NCI-H524 treated with DMSO at 0.1 percent for 48 hours (cell line): ENCODE results near the gene KANSL1L.
"Not testable (repeated sequence)": the region's sequence is repeated elsewhere in the genome, so short reads cannot be mapped to it uniquely, and the experiment has no call there.

Experiments used
- DNase-seq: peaks from one replicate; lab custom pipeline; 2025; lab: John Stamatoyannopoulos, UW

Gene KANSL1L, protein sequence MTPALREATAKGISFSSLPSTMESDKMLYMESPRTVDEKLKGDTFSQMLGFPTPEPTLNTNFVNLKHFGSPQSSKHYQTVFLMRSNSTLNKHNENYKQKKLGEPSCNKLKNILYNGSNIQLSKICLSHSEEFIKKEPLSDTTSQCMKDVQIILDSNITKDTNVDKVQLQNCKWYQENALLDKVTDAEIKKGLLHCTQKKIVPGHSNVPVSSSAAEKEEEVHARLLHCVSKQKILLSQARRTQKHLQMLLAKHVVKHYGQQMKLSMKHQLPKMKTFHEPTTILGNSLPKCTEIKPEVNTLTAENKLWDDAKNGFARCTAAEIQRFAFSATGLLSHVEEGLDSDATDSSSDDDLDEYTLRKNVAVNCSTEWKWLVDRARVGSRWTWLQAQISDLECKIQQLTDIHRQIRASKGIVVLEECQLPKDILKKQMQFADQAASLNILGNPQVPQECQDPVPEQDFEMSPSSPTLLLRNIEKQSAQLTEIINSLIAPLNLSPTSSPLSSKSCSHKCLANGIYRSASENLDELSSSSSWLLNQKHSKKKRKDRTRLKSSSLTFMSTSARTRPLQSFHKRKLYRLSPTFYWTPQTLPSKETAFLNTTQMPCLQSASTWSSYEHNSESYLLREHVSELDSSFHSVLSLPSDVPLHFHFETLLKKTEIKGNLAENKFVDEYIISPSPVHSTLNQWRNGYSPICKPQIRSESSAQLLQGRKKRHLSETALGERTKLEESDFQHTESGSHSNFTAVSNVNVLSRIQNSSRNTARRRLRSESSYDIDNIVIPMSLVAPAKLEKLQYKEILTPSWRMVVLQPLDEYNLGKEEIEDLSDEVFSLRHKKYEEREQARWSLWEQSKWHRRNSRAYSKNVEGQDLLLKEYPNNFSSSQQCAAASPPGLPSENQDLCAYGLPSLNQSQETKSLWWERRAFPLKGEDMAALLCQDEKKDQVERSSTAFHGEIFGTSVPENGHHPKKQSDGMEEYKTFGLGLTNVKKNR

DNA sequence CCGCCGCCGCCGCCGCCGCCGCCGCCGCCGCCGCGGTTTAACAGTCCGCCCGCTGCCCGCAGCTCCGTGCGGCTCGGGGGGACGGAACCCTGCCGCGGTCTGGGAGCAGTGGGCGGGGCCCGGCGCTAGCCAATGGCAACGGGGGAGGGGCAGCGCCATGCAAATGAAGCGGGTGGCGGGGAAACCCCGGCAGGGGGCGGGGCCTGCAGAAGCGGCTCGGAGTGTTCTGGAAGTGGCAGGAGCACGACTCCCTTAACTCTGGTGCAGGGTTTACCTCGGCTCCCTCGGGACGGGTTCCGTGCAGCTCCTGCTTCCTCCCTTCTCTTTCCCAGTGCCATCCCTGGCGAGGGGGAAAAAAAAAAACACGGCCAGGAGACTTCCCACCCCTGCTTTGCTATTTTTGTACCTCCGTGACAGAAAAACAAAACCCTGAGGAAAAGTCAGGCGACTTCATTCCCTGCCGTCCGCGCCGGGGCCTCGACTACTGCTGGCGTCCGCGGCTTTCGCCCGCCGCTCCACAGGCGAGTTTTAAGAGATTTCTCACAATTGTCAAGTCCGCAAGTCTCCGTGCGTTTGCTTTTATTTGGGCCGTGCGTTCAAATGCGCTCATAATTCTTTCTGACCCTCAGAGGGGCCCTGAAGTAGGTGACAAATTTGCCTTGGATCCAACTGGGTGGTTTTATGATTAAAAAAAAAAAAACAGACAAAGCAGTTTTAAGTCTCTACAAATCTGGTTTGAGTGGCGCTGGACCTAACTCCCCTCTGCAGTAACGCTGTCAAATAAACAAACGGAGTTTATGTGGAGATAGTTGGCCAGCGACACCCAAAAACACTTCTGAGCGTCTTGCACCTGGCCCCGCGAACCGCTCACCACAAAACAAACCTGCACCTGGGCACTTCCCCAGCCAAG is at the start of gene KANSL1L:
KANSL1L (minus strand) TSS at position 101 of the 910 bp plus-strand sequence. CDS start 16,827 bp downstream, outside the sequence.
- peak; percentile 81 for DNase-seq

DNA sequence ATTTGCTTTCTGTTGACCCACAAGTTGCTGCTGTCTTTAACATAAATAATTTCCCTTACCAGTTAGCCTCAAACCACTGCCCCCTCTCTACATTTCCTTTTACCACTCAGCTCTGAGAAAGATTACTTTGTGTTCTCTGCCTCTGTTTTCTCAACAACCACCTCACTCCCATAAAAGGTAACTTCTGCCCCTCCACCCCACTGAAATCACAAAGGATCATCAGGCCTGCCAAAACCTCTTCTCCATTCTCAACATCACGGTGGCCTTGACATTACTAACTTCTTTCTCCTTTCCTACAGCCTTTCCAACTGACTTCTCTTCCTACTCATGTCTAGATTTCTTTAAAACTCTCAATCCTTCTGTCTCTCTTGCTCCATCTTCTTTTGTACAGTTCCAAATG is 43.9 kb upstream of the KANSL1L start:
- no peak for DNase-seq

DNA sequence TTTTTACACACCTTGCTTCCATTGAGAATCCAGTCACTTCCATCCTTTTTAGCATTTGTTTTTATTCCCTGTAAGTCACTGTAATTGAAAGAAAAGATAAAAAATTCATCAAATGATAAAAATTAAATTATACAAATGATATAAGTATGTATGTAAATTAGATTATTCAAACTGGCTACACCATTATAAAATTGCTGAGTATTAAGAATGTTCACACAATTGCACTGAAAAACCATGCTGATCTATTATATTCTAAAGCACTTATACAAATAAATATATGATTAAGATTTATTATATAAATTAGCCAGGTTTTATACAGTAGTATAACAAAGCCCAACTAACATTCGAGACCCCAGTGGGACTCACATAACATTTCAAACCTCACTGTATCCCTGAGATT is 39.0 kb upstream of the KANSL1L start:
- DNase-seq: no peak

DNA sequence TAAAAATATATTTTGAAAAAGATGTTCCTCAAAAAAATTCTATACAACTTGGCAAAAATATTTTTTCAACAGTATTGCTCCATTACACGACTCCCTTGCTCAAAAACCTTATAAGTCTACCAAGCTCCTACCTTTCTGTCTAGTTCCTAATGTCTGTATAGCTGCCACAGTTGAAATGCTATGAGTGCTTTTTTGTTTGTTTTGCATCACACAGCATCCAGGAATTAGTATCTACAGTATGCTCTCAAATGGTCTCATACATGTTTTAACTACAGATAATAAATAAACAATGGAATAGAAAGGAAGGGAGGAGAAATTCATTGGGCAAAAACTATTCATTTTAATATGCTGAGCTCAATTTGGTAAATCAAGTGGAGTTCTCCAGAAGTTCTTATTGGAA is 36.7 kb upstream of the KANSL1L start:
- DNase-seq: no peak

DNA sequence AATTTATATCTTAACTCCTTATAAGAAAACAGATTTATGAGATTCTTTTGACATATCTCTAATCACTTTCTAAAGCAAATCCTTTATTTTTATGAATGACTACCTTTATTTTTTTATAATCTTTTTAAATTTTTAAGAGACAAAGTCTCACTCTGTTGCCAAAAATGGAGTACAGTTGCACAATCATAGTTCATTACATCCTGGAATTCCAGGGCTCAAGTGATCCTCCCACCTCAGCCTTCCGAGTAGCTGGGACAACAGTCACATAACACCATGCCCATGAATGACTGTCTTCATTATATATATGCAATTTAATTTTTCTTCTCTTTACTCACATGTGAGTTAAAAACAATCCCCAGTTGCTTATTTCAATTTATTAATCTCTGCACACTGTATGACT is 32.3 kb upstream of the KANSL1L start:
- DNase-seq: no peak

DNA sequence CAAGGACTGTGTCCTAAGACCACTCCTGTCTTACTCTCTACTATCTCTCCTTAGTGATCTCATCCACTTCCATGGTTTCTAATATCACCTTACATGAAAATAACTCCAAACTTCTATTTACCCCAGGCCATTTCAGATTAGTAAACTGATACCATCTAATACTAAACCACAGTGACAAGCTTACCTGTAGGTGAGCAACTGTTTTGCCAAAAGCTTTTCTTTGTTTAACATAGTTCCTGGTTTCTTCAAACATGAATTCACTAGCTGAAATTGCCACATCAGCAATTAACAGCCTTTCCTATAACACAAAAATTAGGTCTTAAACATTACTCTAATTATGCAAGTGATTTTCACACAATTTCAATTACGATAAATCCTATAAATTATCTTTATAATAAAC is 31.9 kb upstream of the KANSL1L start:
- DNase-seq: no peak

DNA sequence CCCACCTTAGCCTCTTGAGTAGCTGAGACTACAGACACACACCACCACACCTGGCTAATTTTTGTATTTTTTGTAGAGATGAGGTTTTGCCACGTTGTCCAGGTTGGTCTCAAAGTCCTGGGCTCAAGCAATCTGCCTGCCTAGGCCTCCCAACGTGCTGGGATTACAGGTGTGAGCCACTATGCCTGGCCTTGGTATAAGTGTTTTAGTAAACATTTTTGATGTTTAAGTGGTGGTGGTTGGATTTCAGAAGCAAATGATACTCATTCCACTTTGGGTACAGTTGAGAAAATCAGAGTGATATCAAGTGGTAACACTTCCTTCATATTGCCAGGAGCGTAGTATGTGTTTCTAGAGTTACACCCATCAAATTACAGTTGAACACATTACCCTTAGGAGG is 28.6 kb upstream of the KANSL1L start:
- DNase-seq: no peak

DNA sequence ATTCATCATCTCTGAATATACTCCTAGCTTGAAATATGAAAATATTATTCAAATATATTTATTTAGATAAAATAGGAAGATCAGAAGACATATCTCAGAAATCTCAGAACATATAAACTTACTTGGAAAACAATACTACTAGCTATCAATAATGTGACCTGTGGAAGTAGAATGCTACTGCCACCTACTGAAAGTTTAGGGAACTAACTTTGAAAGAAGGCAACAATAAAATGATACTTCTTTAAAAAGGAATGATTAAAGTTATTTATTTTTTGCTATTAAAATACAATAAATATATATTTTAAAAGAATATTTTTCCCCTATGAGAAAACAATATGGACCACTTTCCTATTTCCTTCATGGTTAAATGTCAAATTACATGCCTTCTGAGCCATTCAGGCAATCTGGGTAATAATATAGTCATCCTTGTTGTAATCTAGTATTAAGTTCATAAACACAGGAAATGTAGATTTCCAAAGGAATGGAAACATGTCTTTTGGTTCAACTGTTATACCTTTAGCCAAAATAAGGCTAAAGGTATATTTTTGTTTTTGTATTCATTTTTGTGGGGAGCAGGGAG is 28.1 kb upstream of the KANSL1L start:
- no peak for DNase-seq

DNA sequence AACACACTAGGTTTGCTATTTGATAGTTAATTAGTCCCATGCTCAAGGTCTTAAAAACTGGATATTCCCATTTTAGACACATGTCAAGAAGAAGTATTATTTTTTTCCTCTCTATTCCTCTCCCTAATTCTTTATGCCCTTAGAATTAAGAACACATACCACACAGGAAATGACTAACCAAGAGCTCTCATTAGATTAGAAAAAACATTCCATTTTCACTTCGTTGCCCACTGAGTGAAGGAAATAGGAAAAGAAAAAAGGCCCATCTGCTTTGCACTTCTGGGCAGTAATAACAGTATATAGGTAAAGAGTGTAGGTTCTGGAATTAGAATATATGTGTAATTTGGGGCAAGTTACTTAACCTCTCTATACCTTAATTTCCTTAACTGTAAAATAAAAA is 27.1 kb upstream of the KANSL1L start:
- DNase-seq: no peak

DNA sequence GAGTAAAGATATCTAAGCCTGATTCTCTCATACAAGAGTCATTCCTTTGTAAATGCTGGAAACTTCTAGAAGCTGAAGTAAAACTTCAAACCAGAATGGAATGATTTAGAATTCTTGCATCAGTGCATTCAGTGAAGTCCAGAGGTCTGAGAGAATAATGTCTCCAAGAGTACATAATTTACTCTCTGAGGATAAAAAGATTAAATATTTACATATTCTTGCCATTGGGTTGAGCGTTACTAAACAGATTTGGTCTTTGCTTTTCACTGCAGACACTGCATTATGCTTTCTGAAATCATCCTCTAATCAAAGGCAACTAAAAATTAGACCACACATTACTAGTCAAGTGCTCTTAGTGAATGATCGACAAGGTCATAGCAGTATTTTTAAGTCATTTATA is 26.5 kb upstream of the KANSL1L start:
- no peak for DNase-seq

DNA sequence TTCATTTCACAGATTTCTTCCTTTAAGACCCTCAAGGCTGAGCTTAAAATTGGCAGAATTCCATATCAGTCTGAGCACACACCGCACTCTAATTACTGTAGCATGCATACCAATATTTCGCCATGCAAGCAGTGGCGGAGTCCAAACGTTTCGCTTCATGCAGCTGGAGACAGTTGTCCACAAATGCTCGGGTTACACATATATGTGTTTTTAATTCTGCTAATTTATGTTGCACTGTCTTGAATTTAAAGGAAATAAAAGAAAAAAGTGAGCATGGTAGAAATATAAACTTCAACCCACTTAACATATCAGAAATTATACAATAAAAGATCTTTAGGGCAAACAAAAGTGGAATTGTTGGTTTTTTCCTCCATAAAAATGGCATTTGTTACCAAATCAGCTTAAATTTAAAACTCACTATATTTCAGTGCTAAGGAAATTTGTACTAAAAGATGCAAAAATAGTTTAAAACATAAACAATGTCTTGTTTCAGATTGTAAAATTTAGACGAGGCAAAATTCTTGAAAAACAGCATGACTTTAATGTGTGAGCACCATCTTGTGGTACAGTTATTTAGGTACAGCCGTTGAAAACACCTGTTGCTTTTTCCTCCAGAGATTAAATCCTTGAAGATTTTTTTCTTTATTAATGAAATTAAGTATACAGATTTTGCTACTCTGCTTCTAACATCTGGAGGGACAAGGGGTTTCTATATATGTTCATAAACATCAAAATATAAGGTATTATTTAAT is 24.1 kb upstream of the KANSL1L start:
- DNase-seq: no peak

DNA sequence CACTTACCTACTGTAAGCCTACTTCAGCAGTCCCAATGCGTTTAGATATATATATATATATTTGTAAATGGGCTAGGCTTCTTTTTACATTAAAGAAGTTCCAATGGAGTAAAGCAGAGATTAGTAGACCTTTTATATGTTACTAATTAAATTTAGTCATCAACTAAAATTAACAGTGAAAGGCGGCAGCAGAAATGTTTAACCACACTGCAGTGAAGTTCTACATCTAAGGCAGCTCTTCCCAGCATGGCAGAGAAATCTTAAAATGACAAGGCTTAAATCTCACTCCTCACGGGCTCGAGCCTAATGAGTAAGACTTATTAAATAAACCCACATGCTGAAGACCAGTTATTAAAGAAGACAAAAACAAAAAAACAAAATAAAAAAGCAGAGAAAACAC is 19.1 kb upstream of the KANSL1L start:
- DNase-seq: no peak

DNA sequence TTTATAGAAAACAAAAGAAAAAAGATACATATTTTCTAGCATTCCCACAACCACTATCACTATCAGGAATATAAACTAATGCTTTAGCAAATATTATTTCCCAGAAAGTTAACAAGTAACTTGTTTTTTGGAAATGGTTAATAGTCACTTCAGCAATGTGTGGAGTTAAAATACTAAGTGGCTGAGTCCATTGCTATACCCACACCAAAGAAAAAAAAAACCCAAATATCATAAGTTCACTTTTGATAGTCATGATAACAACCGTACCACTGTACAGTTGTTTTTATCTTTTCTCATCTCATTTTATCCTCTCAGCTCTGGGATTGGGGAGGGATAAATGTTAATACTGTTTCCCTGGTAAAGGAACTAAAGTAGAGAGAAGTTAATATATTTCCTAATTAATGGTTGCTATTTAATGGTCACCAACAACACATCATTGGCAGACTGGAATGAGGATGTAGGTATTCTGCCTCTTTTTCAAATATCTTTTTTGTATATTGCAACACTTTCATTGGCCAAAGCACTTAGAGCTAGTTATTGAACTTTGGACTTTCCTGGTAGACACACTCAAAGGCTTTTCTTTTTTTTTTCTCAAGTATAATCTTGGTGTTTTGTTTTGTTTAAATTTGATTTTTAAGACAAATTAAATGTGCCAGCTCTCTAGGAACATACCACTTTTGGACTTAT is 18.4 kb upstream of the KANSL1L start:
- no peak for DNase-seq

DNA sequence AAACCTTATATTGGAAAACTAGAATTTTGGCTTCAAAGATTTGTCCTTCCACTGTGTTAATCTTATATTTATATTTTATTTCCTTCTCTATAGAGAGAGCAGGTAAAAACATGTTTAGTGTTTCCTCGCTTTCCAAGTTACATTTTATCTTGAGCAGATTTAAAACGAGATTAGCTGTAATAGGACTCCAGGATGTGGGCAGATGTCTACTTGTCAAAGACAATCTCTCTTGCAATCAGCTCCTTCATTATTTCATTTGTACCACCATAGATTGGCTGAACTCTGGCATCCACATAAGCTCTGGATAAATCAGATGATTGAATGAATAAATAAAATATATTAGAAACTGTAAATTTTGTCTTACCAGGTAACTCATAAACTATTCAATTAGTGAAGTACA is 17.5 kb upstream of the KANSL1L start:
- peak; percentile 32 for DNase-seq

DNA sequence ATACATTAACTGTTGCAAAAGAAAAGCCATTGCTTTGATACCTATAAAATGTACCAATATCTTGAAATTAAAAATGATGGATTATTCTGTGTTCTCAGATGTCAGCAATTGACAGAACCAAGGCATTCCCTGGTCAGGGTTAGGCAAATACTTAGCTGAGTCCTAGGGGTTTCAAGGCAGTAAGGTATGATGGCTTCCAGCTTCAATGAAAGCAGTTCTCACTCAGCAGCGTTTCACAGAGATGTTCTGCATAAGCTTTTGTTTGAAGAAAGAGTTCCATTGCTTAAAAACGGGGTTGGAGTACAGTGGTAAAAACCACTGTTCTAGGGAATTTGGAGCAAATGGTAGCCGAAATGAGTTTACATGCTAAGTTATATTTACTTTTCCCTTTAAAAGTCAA is 17.0 kb upstream of the KANSL1L start:
- no peak for DNase-seq

DNA sequence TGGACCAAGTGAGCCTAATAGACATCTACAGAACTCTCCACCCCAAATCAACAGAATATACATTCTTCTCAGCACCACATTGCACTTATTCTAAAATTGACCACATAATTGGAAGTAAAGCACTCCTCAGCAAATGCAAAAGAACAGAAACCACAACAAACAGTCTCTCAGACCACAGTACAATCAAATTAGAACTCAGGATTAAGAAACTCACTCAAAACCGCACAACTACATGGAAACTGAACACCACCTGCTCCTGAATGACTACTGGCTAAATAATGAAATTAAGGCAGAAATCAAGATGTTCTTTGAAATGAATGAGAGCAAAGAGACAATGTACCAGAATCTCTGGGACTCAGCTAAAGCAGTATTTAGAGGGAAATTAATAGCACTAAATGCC is 12.7 kb upstream of the KANSL1L start:
- not testable (repeated sequence) for DNase-seq

DNA sequence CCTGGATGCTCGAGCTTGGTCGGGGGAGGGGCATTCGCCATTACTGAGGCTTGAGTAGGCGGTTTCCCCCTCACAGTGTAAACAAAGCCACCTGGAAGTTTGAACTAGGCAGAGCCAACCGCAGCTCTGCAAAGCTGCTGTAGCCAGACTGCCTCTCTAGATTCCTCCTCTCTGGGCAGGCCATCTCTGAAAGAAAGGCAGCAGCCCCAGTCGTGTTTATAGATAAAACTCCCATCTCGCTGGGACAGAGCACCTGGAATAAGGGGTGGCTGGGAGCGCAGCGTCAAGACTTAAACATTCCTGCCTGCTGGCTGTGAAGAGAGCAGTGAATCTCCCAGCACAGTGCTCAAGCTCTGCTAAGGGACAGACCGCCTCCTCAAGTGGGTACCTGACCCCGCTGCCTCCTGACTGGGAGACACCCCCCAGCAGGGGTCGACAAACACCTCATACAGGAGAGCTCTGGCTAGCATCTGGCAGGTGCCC is 10.4 kb upstream of the KANSL1L start:
- not testable (repeated sequence) for DNase-seq

DNA sequence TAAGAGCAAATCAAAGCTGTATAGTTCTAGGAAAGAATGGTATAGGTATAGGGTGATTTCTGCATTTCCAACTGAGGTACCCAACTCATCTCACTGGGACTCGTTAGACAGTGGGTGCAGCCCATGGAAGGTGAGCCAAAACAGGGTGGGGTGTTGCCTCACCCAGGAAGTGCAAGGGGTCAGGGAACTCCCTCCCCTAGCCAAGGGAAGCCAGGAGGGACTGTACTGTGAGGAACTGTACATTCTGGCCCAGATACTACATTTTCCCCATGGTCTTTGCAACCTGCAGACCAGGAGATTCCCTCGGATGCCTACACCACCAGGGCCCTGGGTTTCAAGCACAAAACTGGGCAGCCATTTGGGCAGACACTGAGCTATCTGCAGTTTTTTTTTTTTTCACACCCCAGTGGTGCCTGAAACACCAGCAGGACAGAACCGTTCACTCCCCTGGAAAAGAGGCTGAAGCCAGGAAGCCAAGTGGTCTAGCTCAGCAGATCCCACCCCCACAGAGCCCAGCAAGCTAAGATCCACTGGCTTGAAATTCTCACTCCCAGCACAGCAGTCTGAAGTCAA is 9.9 kb upstream of the KANSL1L start:
- DNase-seq: not testable (repeated sequence)

DNA sequence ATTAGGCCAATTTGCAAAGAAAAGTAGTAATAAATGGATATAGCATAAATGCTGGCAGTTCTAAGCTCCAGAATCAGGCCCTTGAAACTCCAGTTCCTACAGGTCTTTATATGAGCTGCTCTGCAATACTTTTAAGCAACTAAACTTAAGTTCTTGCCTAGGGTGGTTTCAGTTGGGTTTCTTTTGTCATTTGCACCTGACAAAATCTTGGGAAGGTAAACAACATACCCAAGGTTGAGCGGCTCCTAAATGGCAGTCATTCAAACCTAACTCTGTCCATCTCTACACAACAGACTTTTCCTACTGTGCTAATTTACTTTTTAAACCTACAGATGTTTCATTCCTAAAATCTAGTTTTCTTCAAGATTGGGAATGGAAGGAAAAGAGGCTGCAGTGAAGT is 9.3 kb upstream of the KANSL1L start:
- no peak for DNase-seq
